HG02970 (cell line): ENCODE results near the gene RHD.
"Not testable (repeated sequence)": the region's sequence is repeated elsewhere in the genome, so short reads cannot be mapped to it uniquely, and the experiment has no call there.

ENCODE experiments used
- ATAC-seq: cut with Tn5 transposase; IDR thresholded peaks from one replicate; pipeline ENCODE4 v1.9.1; 2021; ENCODE audit warnings: mild to moderate bottlenecking, moderate library complexity, moderate number of reproducible peaks; ENCODE audit not compliant: unreplicated experiment, low FRiP score

Gene RHD

DNA sequence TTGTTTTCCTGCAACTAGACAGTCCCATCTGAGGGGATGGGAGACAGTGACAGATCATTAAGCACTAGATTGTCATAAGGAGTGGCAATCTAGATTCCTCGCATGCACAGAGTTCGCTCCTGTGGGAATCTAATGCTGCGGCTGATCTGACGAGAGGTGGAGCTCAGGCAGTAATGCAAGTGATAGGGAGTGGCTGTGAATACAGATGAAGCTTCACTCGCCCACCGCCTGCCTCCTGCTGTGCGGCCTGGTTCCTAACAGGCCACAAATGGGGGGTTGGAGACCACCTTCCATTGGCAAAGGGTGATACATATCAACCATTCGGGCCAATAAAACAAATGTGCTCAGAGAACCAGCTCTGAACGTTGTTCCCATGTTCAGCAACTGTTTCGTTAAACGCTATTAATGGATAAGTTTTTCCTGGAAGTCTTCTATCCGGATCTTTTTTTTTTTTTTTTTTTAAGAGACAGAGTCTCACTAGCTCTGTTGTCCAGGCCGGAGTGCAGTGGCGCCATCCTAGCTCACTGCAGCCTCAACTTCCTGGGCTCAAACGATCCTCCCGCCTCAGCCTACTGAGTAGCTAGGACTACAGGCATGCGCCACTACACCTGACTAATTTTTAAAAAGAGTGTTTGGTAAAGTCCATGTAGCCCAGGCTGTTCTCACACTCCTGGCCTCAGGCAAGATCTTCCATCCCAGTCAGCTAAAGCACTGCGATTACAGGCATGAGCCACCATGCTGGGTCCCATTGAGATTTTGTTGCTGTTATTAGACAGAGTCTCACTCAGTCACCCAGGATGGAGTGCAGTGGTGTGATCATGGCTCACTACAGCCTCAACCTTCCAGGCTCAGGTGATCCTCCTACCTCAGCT is 16.4 kb upstream of the RHD start:
- no peak for ATAC-seq

DNA sequence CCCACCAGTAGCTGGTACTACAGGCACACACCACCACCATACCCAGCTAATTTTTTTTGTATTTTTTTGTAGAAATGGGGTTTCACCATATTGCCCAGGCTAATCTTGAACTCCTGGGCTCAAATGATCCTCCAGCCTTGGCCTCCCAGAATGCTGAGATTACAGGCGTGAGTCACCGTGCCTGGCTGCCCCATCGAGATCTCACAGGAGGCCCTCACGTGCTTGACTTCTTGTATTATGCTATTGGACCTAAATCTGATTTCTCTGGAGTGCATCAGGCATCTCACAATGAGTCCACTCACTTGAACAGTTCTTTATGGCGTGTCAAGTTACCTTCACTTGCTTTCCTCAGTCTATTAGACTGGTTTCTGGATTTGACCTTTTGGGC is 15.7 kb upstream of the RHD start:
- no peak for ATAC-seq

DNA sequence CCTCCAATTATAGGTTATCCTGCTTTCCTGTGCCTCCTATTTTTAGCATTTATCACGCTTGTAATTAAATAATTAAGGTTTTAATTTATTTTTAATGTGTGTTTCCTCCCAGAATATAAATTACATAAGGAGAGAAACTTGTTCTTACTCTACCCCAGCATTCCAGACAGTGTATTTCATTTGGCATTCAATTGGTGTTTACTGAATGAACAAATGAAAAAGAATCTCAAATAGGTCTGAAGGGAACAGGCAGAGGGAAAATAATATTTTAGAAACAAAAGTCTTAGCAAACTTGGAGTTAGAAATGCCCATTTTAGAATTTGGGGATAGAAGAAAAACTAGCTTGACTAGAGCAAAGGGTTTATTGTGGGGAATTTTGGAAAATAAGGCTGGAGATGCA is 15.1 kb upstream of the RHD start:
- no peak for ATAC-seq

DNA sequence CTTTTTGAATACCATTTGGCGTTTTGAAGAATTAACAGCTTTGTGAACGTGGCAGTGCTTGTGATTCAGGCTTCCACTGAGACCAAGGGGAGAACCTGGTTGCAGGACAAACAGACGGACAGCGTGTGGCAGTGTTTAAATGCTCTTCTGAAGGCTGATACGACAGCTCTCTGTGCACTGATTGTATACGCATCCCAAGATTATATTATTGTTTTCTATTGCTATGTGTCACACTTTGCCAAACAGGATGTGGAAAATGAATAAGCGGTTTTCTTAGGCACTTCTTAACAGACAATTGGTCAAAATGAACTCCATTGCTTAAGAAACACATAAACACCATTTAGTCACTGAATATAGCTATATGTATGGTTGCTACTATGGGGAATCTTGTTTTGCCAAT is 12.5 kb upstream of the RHD start:
- not testable (repeated sequence) for ATAC-seq

DNA sequence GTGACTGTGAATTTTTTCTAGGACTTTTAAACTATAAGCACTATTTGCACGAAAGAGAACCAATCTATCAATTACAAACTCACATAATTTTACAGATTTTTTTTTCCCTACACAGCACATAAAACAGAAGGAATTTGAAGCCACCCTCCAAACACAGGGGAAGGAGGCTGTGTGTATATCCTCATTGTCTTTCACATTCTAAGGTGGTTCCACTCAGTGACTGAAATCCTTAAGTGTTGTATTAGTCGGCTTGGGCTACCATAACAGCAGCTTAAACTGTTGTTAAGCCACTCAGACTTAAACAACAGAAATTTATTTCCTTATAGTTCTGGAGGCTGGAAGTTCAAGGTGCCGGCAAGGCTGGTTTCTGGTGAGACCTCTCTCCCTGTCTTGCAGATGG is 12.0 kb upstream of the RHD start:
- ATAC-seq: not testable (repeated sequence)

DNA sequence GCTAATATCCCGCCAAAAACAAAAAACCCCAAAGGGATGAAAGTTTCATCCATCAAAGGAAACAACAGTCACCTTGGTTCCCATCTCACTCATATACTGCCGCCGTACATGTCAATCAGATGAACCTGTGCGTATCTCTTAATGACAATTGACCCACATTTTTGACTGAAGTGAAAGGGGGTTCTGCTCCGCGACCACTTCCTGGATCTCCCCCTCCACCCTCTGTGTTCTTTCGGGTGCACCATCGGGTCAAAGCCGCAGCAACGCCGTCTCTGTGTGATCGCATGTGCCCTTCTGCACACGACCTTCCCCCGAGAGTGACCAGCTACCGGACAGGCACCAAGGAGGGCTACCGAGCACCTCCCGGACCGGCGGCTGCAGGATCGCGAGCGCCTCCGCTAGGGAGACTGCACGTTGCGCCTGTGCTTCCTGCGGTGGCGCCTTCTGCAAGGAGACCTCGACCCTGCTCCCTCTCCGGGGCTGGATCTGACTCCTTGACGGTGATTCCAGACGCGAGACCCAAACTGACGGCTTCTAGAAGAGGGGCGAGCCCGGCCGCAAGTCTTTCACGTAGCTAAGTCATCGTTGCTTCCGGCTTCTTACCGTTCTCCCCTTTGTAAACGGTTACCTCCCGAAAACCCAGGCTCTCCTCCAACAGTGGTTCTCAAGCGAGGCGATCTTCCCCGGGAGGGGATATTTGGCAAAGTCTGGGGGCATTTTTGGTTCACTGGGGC is 5.6 kb upstream of the RHD start:
- not testable (repeated sequence) for ATAC-seq

DNA sequence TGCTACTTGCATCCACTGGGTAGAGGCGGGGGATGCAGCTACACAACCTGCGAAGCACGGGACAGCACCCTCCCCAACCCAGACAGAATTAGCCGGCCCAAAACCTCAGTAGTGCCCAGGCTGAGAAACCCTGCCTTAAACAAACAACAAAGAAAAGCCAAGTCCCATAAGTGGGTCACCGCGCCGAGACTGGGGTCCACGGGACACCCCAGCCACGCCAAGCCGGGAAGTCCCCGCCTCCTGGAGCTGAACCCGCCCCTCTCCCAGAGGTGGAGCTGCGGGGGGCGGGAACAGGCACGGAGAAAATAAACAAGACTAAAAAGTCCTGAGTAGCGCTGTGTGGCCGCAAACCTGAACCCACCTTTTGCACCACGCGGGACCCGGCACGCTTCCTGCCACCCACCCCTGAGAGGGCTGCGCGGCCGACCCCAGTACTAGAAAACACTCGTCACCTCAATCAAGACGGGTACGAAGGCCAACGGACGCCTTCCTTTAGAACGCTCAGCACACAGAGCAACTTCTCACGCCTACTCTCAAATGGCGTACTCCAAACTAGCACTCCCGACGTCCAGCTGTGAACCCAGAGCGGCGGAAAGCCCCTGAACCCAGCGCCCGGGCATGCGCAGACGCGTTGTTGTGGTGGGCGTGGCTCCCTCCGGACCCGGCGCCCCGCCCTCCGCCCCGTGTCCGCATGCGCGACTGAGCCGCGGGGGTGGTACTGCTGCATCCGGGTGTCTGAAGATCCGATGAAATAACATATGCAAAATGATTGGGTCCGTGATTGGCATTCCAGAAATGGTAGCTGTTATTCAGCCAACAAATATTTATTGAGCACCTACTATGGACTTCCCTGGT is 4.8 kb upstream of the RHD start:
- ATAC-seq: peak; percentile 71

DNA sequence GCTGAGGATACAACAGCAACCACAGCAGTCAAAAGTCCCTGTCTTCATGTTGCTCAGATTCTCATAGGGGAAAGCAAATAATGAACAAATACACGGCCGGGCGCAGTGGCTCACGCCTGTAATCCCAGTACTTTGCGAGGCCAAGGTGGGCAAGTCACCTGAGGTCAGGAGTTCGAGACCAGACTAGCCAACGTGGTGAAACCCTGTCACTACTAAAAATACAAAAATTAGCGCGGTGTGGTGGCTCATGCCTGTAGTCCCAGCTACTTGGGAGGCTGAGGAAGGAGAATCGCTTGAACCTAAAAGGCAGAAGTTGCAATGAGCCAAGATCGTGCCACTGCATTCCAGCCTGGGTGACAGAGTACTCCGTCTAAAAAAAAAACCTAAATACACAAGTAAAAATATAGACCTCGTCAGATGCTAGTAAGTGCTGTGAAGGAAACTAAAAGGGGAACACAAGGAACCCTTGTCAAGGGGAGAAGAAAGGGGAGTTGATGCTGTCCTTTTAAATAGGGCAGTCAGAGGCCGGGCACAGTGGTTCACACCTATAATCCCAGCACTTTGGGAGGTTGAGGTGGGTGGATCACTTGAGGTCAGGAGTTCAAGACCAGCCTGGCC is 4.1 kb upstream of the RHD start:
- not testable (repeated sequence) for ATAC-seq

DNA sequence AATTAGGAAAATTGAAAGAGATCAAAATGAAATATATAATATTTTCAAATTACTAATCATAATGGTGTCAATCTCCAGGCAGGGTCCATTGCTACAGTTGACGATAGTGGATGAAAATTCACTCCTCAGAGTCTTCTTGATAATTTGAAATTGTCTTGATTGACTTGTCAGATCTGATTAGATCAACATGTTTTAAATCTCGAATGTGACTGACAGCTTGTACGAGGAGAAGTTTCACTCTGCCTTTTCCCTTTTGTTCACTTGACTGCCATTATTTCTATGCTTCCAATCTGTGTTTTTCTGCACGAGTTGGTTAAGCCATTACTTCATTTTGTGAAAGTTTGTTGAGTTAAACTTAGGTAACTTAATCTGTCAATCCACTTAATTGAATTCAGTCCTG is 3.3 kb downstream of the RHD start:
- not testable (repeated sequence) for ATAC-seq

DNA sequence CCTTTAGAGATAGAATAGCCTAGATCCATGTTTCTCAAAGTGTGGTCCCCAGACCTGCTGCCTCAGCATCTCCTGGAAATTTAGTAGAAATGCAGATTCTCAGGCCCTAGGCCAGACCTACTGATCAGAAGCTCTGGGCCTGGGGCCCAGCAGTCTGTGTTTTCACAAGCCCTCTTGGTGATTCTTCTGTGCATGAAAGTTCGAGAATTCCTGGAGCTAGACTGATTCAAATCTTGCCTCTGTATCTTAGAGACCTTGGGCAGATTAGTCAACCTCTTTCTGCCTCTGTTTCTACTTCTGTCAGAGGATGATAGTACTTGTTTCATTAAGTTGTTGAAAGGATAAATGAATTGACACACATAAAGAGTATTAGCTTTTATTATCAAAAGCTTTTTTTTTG is 5.0 kb downstream of the RHD start:
- not testable (repeated sequence) for ATAC-seq

DNA sequence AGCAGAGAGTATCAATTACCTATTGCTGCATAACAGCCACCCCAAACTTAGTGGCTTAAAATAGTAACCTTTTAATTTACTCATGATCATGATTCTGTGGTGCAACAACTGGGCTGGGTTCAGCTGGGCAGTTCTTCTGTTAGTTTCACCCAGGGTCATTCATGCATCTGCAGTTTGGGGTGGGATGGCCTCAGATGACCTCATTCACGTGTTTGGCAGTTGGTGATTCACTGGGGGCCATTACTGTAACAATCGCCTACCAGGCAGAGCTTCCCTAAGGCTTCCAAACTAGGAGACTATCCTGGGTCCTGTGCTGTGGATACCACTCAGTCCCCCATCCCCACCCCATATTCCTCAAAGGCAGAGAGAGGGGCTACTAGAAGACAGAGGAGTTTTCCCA is 6.0 kb downstream of the RHD start:
- ATAC-seq: not testable (repeated sequence)

DNA sequence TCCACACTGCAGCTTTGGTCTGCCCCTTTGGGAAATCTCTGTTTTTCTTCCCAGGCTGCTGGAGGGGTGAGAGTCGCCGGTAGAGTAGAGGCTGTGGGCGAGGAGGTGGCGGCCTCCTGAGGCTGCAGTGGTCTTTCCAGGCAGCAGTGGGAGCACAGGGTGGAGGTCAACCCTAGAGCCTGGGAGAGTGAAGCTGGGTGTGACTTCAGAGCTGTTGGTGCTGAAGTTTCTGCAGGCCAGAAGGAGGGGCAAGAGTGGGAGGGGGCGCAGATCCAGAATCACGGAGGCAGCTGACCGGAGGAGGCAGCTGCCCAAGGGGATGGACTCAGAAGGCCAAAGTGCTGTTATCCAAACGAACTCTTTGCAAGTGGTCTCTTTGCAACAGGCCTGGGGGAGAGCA is 6.5 kb downstream of the RHD start:
- not testable (repeated sequence) for ATAC-seq

DNA sequence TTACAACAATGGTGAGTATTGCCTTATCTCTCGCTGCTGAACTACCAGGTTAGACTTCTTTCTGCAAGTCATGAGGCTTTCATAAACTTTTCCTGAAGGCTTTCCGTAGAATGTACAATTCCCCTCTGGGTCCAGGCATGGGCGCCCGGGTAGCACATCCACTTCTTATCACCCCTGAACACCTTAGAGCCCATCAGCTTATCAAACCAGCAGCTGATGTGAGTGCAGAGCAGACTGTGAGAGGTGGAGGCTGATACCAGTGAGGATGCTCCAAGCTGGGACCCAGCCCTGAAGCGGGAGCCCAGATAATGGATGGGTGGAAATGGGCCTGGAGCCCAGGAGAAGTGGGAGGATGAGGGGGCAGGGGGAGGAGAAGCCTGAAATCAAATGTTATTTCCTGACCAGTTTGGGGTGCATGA is 7.4 kb downstream of the RHD start:
- not testable (repeated sequence) for ATAC-seq

DNA sequence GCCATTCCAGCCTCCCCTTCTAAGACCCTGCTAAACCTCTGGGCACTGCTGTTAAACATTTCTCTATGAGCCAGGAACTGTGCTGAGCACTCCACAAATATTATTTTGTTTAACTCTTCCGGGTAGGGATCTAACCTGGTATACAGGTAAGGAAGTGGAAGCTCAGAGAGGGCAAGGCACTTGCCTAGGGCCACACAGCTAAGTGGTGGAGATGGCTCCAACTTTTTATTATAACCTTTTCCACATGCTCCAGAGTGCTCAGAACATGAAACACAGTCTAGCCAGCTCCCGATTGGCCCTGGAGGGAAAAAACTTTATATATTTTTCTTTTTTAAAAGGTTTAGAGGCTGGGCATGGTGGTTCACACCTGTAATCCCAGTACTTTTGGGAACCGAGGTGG is 13.6 kb downstream of the RHD start:
- not testable (repeated sequence) for ATAC-seq

DNA sequence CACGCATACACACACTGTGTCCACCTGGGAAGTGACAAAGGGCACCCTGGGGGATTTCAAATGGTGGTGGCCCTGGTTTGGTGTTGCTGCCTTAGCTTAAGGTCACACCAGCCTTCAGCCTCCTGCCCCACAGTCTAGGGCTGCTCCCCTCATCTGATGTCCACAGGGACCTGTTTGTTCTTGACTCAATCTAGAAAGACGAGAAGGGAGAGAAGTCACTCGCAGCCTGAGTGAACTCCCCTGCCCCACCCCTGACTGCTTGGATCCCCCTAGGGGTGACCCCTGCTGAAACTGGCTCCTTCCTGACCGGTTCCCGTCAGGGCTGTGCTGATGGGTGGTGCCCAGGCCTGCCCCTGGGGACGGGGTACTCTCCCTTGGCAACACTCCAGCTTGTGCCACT is 14.9 kb downstream of the RHD start:
- not testable (repeated sequence) for ATAC-seq

DNA sequence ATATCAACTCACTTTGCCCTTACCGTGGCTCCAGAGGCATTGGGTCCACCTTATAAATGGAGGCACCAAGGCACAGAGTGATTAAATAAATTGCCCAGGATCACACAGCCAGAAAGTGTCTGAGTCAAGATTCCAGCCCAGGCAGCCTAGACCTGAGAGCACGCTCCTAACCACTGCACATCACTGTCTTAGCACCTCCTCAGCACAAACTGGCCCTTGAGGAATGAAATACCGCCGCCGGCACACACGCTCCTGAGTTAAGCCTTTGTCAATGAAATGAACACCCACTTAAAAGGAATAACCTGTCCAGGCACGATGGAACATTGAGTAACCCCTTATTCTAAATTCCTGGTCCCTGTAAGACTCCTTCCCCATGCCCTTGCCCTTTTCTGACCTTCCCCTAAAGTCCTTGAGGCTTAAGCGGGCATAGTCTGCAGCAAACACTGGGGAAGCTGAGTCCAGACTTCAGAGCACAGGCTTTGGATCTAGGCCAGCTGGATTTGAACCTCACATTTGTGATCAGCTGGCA is 16.3 kb downstream of the RHD start:
- ATAC-seq: not testable (repeated sequence)

DNA sequence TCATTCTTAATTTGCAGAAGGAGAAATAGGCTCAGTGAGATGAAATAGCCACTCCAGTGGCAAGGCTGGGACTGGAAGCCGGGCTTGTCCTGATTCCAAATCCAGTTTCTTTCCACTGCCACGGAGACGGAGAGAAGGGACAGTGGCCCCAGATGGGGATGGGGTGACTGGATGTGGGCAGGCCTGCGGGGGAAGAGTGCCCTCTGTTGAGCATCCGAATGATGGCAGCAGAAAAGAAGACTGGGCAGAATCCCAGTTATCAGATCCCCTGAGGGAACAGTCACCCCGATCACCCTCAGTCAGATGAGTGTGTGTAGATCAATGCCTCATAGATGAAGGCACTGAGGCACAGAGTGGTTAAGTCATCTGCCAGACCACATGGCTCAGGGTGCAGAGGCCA is 17.7 kb downstream of the RHD start:
- ATAC-seq: not testable (repeated sequence)

DNA sequence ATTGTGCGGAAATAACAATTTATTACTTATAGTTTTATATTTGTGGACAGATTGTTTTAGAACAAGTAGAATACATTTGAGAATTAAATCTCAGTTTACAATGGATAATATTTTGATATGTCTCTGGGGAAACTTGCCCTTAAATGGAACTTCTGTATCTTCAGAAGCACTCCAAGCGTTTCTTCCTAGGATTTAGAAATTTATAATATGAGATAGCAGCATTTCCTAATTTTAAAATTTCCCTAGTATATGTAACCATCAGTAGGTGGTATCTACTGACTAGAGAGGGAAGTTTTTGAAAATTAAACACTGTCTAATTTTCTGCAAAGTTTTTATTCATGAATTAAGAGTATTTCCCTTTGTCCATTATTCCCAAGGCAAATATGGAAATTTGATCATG is 21.1 kb downstream of the RHD start:
- not testable (repeated sequence) for ATAC-seq

DNA sequence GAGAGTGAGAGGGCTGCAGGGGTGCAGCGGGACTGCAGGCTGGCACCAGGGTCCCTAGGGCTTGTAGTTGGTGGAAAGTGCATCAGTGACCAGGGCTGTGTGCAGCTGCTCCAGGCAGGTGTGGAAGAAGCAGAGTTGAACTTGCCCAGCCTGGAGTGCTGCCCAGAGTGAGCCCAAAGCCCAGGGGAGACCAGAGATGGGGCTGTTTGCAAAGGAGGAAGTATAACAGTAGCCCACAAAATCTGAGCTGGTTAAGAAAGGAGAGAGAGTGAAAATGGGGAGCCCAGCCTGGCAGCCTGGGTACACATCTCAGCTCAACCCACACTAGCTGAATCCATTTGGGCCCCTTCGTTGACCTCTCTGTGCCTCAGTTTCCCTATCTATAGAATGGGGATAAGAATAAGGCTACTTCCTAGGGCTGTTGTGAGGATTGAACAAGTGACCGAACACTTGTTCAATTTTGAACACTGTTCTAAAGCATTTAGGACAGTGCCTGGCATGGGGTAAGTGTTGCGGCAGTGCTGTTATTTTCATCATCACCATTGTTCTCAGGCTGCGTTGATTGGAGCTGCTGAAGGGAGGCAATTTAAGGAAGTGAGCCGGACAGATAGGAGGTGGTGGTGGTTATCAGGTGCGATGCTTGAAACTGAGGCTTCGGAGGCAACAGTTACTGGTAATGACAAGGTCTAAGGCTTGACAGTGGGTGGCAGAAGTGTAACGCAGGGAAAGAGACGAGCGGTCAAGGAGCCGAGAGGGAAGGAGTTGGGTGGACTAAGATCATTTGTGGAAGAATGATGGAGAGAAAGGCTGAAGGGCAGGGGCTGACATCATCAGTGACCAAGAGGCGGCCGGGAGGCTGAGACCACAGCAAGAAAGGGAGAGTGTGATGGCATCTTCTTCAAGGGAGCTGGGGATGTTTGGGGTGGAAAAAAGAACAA is 22.8 kb downstream of the RHD start:
- not testable (repeated sequence) for ATAC-seq
